ENCODE measurements around the gene ETV4. TPM values are rescaled to one million over a fixed set of nuclear protein-coding genes. Genes with fewer than 3 reads are reported as not detected.

ETV4 gene
- total and polyA plus RNA-seq, 2 of the 13 experiments (the other 11 are each of a cell fraction or from before 2014, with no cell fraction given) = 128 to 330 TPM

GRCh38 chr17:43559161-43559816 is 13.1 kb upstream of the ETV4 start (continued):
- no peak for TF ChIP-seq ZNF451 (CRISPR knock-in tag; IDR thresholded peaks at IDR 0.05)
- no peak for TF ChIP-seq ZNF124 (CRISPR knock-in tag; IDR thresholded peaks at IDR 0.05)
- TF ChIP-seq, protein P1, sequence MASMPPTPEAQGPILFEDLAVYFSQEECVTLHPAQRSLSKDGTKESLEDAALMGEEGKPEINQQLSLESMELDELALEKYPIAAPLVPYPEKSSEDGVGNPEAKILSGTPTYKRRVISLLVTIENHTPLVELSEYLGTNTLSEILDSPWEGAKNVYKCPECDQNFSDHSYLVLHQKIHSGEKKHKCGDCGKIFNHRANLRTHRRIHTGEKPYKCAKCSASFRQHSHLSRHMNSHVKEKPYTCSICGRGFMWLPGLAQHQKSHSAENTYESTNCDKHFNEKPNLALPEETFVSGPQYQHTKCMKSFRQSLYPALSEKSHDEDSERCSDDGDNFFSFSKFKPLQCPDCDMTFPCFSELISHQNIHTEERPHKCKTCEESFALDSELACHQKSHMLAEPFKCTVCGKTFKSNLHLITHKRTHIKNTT (CRISPR knock-in tag; IDR thresholded peaks at IDR 0.05) = no peak
- no peak for TF ChIP-seq ZNF274 (CRISPR knock-in tag; IDR thresholded peaks at IDR 0.05)
- TF ChIP-seq TCF12 (IDR thresholded peaks at IDR 0.05) = no peak
- no peak for TF ChIP-seq TCF12 (CRISPR knock-in tag; IDR thresholded peaks at IDR 0.05)
- TF ChIP-seq ZNF660 (CRISPR knock-in tag; IDR thresholded peaks at IDR 0.05; ENCODE audit: borderline replicate concordance, low read depth) = no peak
- TF ChIP-seq HNRNPLL (IDR thresholded peaks at IDR 0.05; ENCODE audit: low read depth, low read length, poor library complexity, severe bottlenecking) = no peak
- no peak for TF ChIP-seq JARID2 (CRISPR knock-in tag; IDR thresholded peaks at IDR 0.05; ENCODE audit: insufficient replicate concordance)
- TF ChIP-seq ZNF343 (CRISPR knock-in tag; IDR thresholded peaks at IDR 0.05) = no peak
- TF ChIP-seq SNAPC2 (CRISPR knock-in tag; IDR thresholded peaks at IDR 0.05) = peak; percentile 82; the same call in 1 of the 2 replicates
- TF ChIP-seq, protein P2, sequence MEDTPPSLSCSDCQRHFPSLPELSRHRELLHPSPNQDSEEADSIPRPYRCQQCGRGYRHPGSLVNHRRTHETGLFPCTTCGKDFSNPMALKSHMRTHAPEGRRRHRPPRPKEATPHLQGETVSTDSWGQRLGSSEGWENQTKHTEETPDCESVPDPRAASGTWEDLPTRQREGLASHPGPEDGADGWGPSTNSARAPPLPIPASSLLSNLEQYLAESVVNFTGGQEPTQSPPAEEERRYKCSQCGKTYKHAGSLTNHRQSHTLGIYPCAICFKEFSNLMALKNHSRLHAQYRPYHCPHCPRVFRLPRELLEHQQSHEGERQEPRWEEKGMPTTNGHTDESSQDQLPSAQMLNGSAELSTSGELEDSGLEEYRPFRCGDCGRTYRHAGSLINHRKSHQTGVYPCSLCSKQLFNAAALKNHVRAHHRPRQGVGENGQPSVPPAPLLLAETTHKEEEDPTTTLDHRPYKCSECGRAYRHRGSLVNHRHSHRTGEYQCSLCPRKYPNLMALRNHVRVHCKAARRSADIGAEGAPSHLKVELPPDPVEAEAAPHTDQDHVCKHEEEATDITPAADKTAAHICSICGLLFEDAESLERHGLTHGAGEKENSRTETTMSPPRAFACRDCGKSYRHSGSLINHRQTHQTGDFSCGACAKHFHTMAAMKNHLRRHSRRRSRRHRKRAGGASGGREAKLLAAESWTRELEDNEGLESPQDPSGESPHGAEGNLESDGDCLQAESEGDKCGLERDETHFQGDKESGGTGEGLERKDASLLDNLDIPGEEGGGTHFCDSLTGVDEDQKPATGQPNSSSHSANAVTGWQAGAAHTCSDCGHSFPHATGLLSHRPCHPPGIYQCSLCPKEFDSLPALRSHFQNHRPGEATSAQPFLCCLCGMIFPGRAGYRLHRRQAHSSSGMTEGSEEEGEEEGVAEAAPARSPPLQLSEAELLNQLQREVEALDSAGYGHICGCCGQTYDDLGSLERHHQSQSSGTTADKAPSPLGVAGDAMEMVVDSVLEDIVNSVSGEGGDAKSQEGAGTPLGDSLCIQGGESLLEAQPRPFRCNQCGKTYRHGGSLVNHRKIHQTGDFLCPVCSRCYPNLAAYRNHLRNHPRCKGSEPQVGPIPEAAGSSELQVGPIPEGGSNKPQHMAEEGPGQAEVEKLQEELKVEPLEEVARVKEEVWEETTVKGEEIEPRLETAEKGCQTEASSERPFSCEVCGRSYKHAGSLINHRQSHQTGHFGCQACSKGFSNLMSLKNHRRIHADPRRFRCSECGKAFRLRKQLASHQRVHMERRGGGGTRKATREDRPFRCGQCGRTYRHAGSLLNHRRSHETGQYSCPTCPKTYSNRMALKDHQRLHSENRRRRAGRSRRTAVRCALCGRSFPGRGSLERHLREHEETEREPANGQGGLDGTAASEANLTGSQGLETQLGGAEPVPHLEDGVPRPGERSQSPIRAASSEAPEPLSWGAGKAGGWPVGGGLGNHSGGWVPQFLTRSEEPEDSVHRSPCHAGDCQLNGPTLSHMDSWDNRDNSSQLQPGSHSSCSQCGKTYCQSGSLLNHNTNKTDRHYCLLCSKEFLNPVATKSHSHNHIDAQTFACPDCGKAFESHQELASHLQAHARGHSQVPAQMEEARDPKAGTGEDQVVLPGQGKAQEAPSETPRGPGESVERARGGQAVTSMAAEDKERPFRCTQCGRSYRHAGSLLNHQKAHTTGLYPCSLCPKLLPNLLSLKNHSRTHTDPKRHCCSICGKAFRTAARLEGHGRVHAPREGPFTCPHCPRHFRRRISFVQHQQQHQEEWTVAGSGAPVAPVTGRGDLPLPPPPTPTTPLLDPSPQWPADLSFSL (CRISPR knock-in tag; IDR thresholded peaks at IDR 0.05) = no peak
- peak; percentile 32; the same call in 1 of the 2 replicates for TF ChIP-seq DRAP1 (CRISPR knock-in tag; IDR thresholded peaks at IDR 0.05)
- no peak for TF ChIP-seq ZXDC (CRISPR knock-in tag; IDR thresholded peaks at IDR 0.05)
- no peak for TF ChIP-seq ZNF34 (CRISPR knock-in tag; IDR thresholded peaks at IDR 0.05; ENCODE audit: borderline replicate concordance)
- peak; percentile 64; the same call in 1 of the 2 replicates for TF ChIP-seq BCL6 (CRISPR knock-in tag; IDR thresholded peaks at IDR 0.05)
- no peak for TF ChIP-seq NFE2L1 (CRISPR knock-in tag; IDR thresholded peaks at IDR 0.05; ENCODE audit: borderline replicate concordance)
- TF ChIP-seq MAFK (conservative IDR thresholded peaks at IDR 0.05 in 1 of 2, IDR thresholded peaks at IDR 0.05 in 1 of 2; ENCODE audit: low read length in 2 of 2) = no peak
- TF ChIP-seq ZNF225 (CRISPR knock-in tag; IDR thresholded peaks at IDR 0.05) = no peak
